ENCODE results near the gene COMMD7. TPM values are rescaled to one million over a fixed set of nuclear protein-coding genes. Genes with fewer than 3 reads are reported as not detected.
"Not testable (repeated sequence)": the region's sequence is repeated elsewhere in the genome, so short reads cannot be mapped to it uniquely, and the experiment has no call there.

Gene COMMD7
- total RNA-seq, 1 donor from 2014 or later: 39.8 TPM

GRCh38 chr20:32772046-32772445 is 28.8 kb upstream of the COMMD7 start:
- no peak overlapping the region for H3K27ac ChIP-seq
- no peaks in the 10 kb centered on the region for H3K9me3 ChIP-seq
- no peaks in the 10 kb centered on the region for H3K4me1 ChIP-seq
- H3K36me3 ChIP-seq: no peaks in the 10 kb centered on the region
- intact Hi-C loops (cut with DNase I): no loop called here
- ATAC-seq (no peak), DNase-seq (no peak)
- TF ChIP-seq CTCF (IDR thresholded peaks at IDR 0.05): no peak
- no peak overlapping the region for H3K4me3 ChIP-seq
- no peaks in the 10 kb centered on the region for H3K27me3 ChIP-seq (ENCODE audit: low read depth)

GRCh38 chr20:32767418-32768198 is 24.3 kb upstream of the COMMD7 start:
- no peaks in the 10 kb centered on the region for H3K9me3 ChIP-seq
- TF ChIP-seq CTCF (IDR thresholded peaks at IDR 0.05): no peak
- no peak for DNase-seq
- no peak for ATAC-seq
- H3K4me3 ChIP-seq: no peak overlapping the region
- H3K4me1 ChIP-seq: peaks cover 11% of the 10 kb centered on the region
- H3K36me3 ChIP-seq: no peaks in the 10 kb centered on the region
- intact Hi-C loops (cut with DNase I): no loop called here
- no peaks in the 10 kb centered on the region for H3K27me3 ChIP-seq (ENCODE audit: low read depth)
- no peak overlapping the region for H3K27ac ChIP-seq

GRCh38 chr20:32765230-32765875 is 22.1 kb upstream of the COMMD7 start:
- H3K9me3 ChIP-seq; ATAC-seq; intact Hi-C loops (cut with DNase I); H3K27me3 ChIP-seq (ENCODE audit: low read depth); DNase-seq; H3K27ac ChIP-seq; H3K36me3 ChIP-seq; H3K4me3 ChIP-seq: not testable (repeated sequence)
- peaks cover 17% of the 10 kb centered on the region for H3K4me1 ChIP-seq

- no peak for ATAC-seq
Measured at GRCh38 chr20:32764005-32764960, 21.0 kb upstream of the COMMD7 start.

More at GRCh38 chr20:32764005-32764960, 21.0 kb upstream of the COMMD7 start:
- Histone ChIP-seq H3K27me3 (ENCODE audit: low read depth) (no peaks in the 10 kb centered on the region), H3K4me1 (peaks cover 17% of the 10 kb centered on the region), H3K4me3 (no peak overlapping the region), H3K36me3 (no peaks in the 10 kb centered on the region), H3K27ac (no peak overlapping the region), H3K9me3 (no peaks in the 10 kb centered on the region)
- intact Hi-C loops (cut with DNase I): no loop called here
- no peak for TF ChIP-seq CTCF (IDR thresholded peaks at IDR 0.05)
- no peak for DNase-seq

All from lower lobe of right lung (tissue), 2 donors.